Measurements from ENCODE around the gene DAPK2. TPM values are rescaled to one million over a fixed set of nuclear protein-coding genes. Genes with fewer than 3 reads are reported as not detected.

DAPK2 gene
- total RNA-seq, 3 donors from 2014 or later, result 32.0 to 82.0 (median 35.5) TPM

- DNase-seq (peak; percentile 57 to 68 (median 61)), ATAC-seq (peak; percentile 69)
- Histone ChIP-seq H3K9me3 (no peaks in the 10 kb centered on the region), H3K36me3 (ENCODE audit: low read depth) (no peaks in the 10 kb centered on the region), H3K4me1 (ENCODE audit: low read depth) (peaks cover 7% of the 10 kb centered on the region), H3K4me3 (no peak overlapping the region)
- TF ChIP-seq CTCF (IDR thresholded peaks at IDR 0.05), result no peak
- intact Hi-C loops (cut with DNase I, micrococcal nuclease), result loop anchor here in 1 of 2 donors (5.0 to 10.0 kb wide), 2 partner anchors 138 to 174 kb away; no protein-coding TSS in a partner anchor
Observed at GRCh38 chr15:63892794-63893441, 153.4 kb downstream of the DAPK2 start.

- TF ChIP-seq CTCF (IDR thresholded peaks at IDR 0.05), result no peak
- peak in 1 of 3 donors; percentile 20 for DNase-seq
- no peaks in the 10 kb centered on the region for H3K9me3 ChIP-seq
- ATAC-seq, result no peak
- intact Hi-C loops (cut with DNase I, micrococcal nuclease), result loop anchor here in 1 of 2 donors (5.0 to 10.0 kb wide), 2 partner anchors 137 to 176 kb away; no protein-coding TSS in a partner anchor
- no peak overlapping the region for H3K4me3 ChIP-seq
- H3K4me1 ChIP-seq (ENCODE audit: low read depth), result peaks cover 7% of the 10 kb centered on the region
- H3K36me3 ChIP-seq (ENCODE audit: low read depth), result no peaks in the 10 kb centered on the region
Observed at GRCh38 chr15:63891768-63892133, 154.5 kb downstream of the DAPK2 start.

GRCh38 chr15:63891079-63891767 is 155.1 kb downstream of the DAPK2 start:
- ATAC-seq, result peak; percentile 87
- no peaks in the 10 kb centered on the region for H3K9me3 ChIP-seq
- TF ChIP-seq CTCF (IDR thresholded peaks at IDR 0.05), result peak; percentile 51
- intact Hi-C loops (cut with DNase I, micrococcal nuclease), result loop anchor here in 1 of 2 donors (5.0 to 10.0 kb wide), 2 partner anchors 136 to 176 kb away; no protein-coding TSS in a partner anchor
- DNase-seq, result peak; percentile 79 to 93 (median 88)
- H3K4me3 ChIP-seq, result no peak overlapping the region
- peaks cover 7% of the 10 kb centered on the region for H3K4me1 ChIP-seq (ENCODE audit: low read depth)
- no peaks in the 10 kb centered on the region for H3K36me3 ChIP-seq (ENCODE audit: low read depth)

- no peak for TF ChIP-seq CTCF (IDR thresholded peaks at IDR 0.05)
- ATAC-seq (no peak), DNase-seq (peak in 1 of 3 donors; percentile 16)
- Histone ChIP-seq H3K4me1 (ENCODE audit: low read depth) (peaks cover 3% of the 10 kb centered on the region), H3K9me3 (no peaks in the 10 kb centered on the region), H3K36me3 (ENCODE audit: low read depth) (no peaks in the 10 kb centered on the region), H3K4me3 (no peak overlapping the region)
- intact Hi-C loops (cut with DNase I, micrococcal nuclease), result loop anchor here in 1 of 2 donors (5.0 to 10.0 kb wide), 2 partner anchors 136 to 177 kb away; no protein-coding TSS in a partner anchor
Observed at GRCh38 chr15:63890617-63891016, 155.7 kb downstream of the DAPK2 start.

GRCh38 chr15:63889831-63890230 is 156.5 kb downstream of the DAPK2 start:
- Histone ChIP-seq H3K36me3 (ENCODE audit: low read depth) (no peaks in the 10 kb centered on the region), H3K4me1 (ENCODE audit: low read depth) (peaks cover 3% of the 10 kb centered on the region), H3K9me3 (no peaks in the 10 kb centered on the region), H3K4me3 (no peak overlapping the region)
- DNase-seq, result no peak
- no peak for ATAC-seq
- no peak for TF ChIP-seq CTCF (IDR thresholded peaks at IDR 0.05)
- intact Hi-C loops (cut with DNase I, micrococcal nuclease), result loop anchor here (5.0 to 10.0 kb wide), 2 partner anchors 135 to 177 kb away; no protein-coding TSS in a partner anchor

All from mucosa of descending colon (tissue), 3 donors.